H1 (cell line): ENCODE measurements around the gene HNRNPAB. TPM values are rescaled to one million over a fixed set of nuclear protein-coding genes. Genes with fewer than 3 reads are reported as not detected.
A peak's percentile ranks its signal among the peaks of the same experiment; 100 is the strongest.

Experiments
- CTCF ChIA-PET: fragments of 300-600 bp; sonication (Branson Sonifier 250); formaldehyde crosslinking; loops from one replicate; lab custom pipeline; 2021; ENCODE audit not compliant: partially characterized antibody; lab: Charles Lee
- POLR2A ChIA-PET: fragments of 300-600 bp; sonication (Branson Sonifier 250); formaldehyde crosslinking; loops from one replicate; lab custom pipeline; 2021; ENCODE audit warnings: inconsistent platforms; ENCODE audit not compliant: partially characterized antibody; lab: Charles Lee
- DNase-seq, 2 experiments: peaks; one replicate each; pipeline versions ENCODE4 v3.0.0 to v3.0.0-alpha.2; 2010 to 2022; ENCODE audit warnings: low spot score in 2 of 2, low read depth in 1 of 2, mixed read lengths in 1 of 2
- FAIRE-seq: peaks from 2 replicates; lab custom pipeline; 2011; peaks lifted over from hg19 to GRCh38; lab: Jason Lieb, UNC
- H2AFZ ChIP-seq: 2 replicates; pipeline ENCODE4 v1.8.1; 2012; ENCODE audit warnings: low read length, inconsistent platforms
- H2AK5ac ChIP-seq: 2 replicates; pipeline ENCODE4 v1.6.1; 2013; ENCODE audit warnings: low read depth, low read length
- H2BK120ac ChIP-seq: replicated peaks from 2 replicates; pipeline ENCODE3; 2013; ENCODE audit warnings: low read depth, low read length, inconsistent platforms
- H2BK12ac ChIP-seq: 2 replicates; pipeline ENCODE4 v1.6.1; 2013; ENCODE audit warnings: low read depth, low read length
- H2BK15ac ChIP-seq: 2 replicates; pipeline ENCODE4 v1.6.1; 2013; ENCODE audit warnings: low read length
- H2BK20ac ChIP-seq: 2 replicates; pipeline ENCODE4 v1.6.1; 2013; ENCODE audit warnings: low read length
- H2BK5ac ChIP-seq: 2 replicates; pipeline ENCODE4 v1.6.1; 2013; ENCODE audit warnings: low read depth, low read length
- H3K14ac ChIP-seq: 2 replicates; pipeline ENCODE4 v1.6.1; 2013; ENCODE audit warnings: inconsistent platforms; ENCODE audit not compliant: insufficient read length
- H3K18ac ChIP-seq: 2 replicates; pipeline ENCODE4 v1.6.1; 2013; ENCODE audit warnings: low read length; ENCODE audit errors: extremely low read depth
- H3K23ac ChIP-seq: 2 replicates; pipeline ENCODE4 v1.6.1; 2013; ENCODE audit warnings: inconsistent platforms; ENCODE audit not compliant: insufficient read length
- H3K23me2 ChIP-seq: 2 replicates; pipeline ENCODE4 v1.6.1; 2013; ENCODE audit warnings: low read depth, low read length
- H3K27ac ChIP-seq: 2 replicates; pipeline ENCODE4 v1.6.1; 2011; ENCODE audit warnings: low read depth, low read length, inconsistent platforms
- H3K27me3 ChIP-seq, 4 experiments: replicated peaks in 1 of 4; 1 replicate in 1 of 4; 2 replicates in 3 of 4; pipeline versions ENCODE4 v1.6.1 to v1.8.1; 2011 to 2013; ENCODE audit warnings: low read length in 3 of 4, mild to moderate bottlenecking in 3 of 4, inconsistent platforms in 2 of 4, mixed read lengths in 2 of 4, moderate library complexity in 1 of 4; ENCODE audit not compliant: control insufficient read depth in 3 of 4, insufficient read depth in 3 of 4; ENCODE audit errors: extremely low read depth in 1 of 4
- H3K36me3 ChIP-seq, 4 experiments: 2 replicates each; pipeline versions ENCODE4 v1.6.1 to v1.8.1; 2011 to 2013; ENCODE audit warnings: mild to moderate bottlenecking in 4 of 4, low read length in 3 of 4, moderate library complexity in 2 of 4, control low read depth in 1 of 4, inconsistent platforms in 1 of 4; ENCODE audit not compliant: insufficient read depth in 4 of 4, control insufficient read depth in 2 of 4
- H3K4ac ChIP-seq: replicated peaks from 2 replicates; pipeline ENCODE3; 2013; ENCODE audit warnings: low read length, low read depth, mixed read lengths, inconsistent platforms; ENCODE audit not compliant: insufficient read length
- H3K4me1 ChIP-seq, 4 experiments: replicated peaks in 1 of 4; 1 replicate in 1 of 4; 2 replicates in 3 of 4; pipeline versions ENCODE4 v1.6.1 to v1.8.1; 2011 to 2013; ENCODE audit warnings: low read length in 3 of 4, inconsistent platforms in 2 of 4, mixed read lengths in 1 of 4; ENCODE audit not compliant: insufficient read depth in 4 of 4, control insufficient read depth in 3 of 4
- H3K4me2 ChIP-seq, 2 experiments: 2 replicates each; pipeline versions ENCODE4 v1.6.1 to v1.8.1; 2011 to 2013; ENCODE audit warnings: low read depth in 2 of 2, low read length in 2 of 2, control low read depth in 1 of 2, inconsistent platforms in 1 of 2, mild to moderate bottlenecking in 1 of 2; ENCODE audit not compliant: insufficient read depth in 1 of 2
- H3K4me3 ChIP-seq, 4 experiments: fragments of 200-600, 300-600 bp in 1 of 4; sonication (generic), shearing (Covaris generic), sonication (Bioruptor Twin) in 1 of 4; 2 replicates each; pipeline versions ENCODE4 v1.5.1 to v1.8.1; 2011 to 2016; ENCODE audit warnings: low read length in 4 of 4, low read depth in 3 of 4, control low read depth in 2 of 4, inconsistent platforms in 2 of 4, mild to moderate bottlenecking in 2 of 4, mixed read lengths in 1 of 4, moderate library complexity in 1 of 4; ENCODE audit not compliant: insufficient read depth in 2 of 4; ENCODE audit errors: extremely low read depth in 1 of 4
- H3K56ac ChIP-seq: replicated peaks from 2 replicates; pipeline ENCODE3; 2013; ENCODE audit warnings: low read depth, mild to moderate bottlenecking, mixed read lengths, low read length, inconsistent platforms; ENCODE audit not compliant: insufficient read length
- H3K79me1 ChIP-seq: 2 replicates; pipeline ENCODE4 v1.6.1; 2013; ENCODE audit warnings: low read depth, low read length, control low read depth
- H3K79me2 ChIP-seq, 2 experiments: 2 replicates each; pipeline versions ENCODE4 v1.6.1 to v1.8.1; 2012 to 2013; ENCODE audit warnings: low read length in 2 of 2, mild to moderate bottlenecking in 2 of 2, inconsistent platforms in 1 of 2; ENCODE audit not compliant: insufficient read depth in 2 of 2, control insufficient read depth in 1 of 2
- H3K9ac ChIP-seq, 4 experiments: replicated peaks in 1 of 4; 1 replicate in 1 of 4; 2 replicates in 3 of 4; pipeline versions ENCODE4 v1.6.1 to v1.8.1; 2011 to 2013; ENCODE audit warnings: low read depth in 3 of 4, low read length in 3 of 4, control low read depth in 2 of 4, mild to moderate bottlenecking in 2 of 4, moderate library complexity in 2 of 4, inconsistent platforms in 1 of 4; ENCODE audit errors: extremely low read depth in 1 of 4
- H3K9me3 ChIP-seq, 2 experiments: 2 replicates each; pipeline versions ENCODE4 v1.6.1 to v1.8.1; 2012 to 2013; ENCODE audit warnings: mild to moderate bottlenecking in 2 of 2, moderate library complexity in 2 of 2, control low read depth in 1 of 2, inconsistent platforms in 1 of 2, low read depth in 1 of 2, low read length in 1 of 2, mixed read lengths in 1 of 2; ENCODE audit not compliant: insufficient read depth in 2 of 2
- H4K20me1 ChIP-seq, 2 experiments: replicated peaks in 1 of 2; 2 replicates each; pipeline versions ENCODE3 to v1.8.1; 2011 to 2013; ENCODE audit warnings: inconsistent platforms in 2 of 2, low read length in 2 of 2, mild to moderate bottlenecking in 1 of 2; ENCODE audit not compliant: insufficient read depth in 2 of 2, control insufficient read depth in 1 of 2
- H4K5ac ChIP-seq: 2 replicates; pipeline ENCODE4 v1.6.1; 2013; ENCODE audit warnings: low read length, low read depth, mixed read lengths, inconsistent platforms; ENCODE audit not compliant: insufficient read length
- H4K8ac ChIP-seq: 2 replicates; pipeline ENCODE4 v1.8.0; 2013; ENCODE audit warnings: mild to moderate bottlenecking, moderate library complexity, low read length, inconsistent platforms; ENCODE audit not compliant: insufficient read depth; ENCODE audit errors: extremely low read depth
- H4K91ac ChIP-seq: replicated peaks from 2 replicates; pipeline ENCODE3; 2013; ENCODE audit warnings: low read length, mixed read lengths, inconsistent platforms; ENCODE audit not compliant: insufficient read length
- WGBS, 2 experiments: shearing (Covaris generic) in 1 of 2; methylation state at CpG; one replicate each; pipeline versions ENCODE4 v1.1.6 to v1.1.7; 2013 to 2015; ENCODE audit warnings: low lambda C conversion rate in 2 of 2, mixed read lengths in 2 of 2, inconsistent platforms in 1 of 2, low coverage in 1 of 2, missing lambda C conversion rate in 1 of 2; ENCODE audit not compliant: insufficient replicate concordance in 2 of 2, insufficient coverage in 1 of 2, insufficient read length in 1 of 2; ENCODE audit errors: extremely low coverage in 1 of 2, missing lambda C conversion rate in 1 of 2; 5-methylcytosine and 5-hydroxymethylcytosine counted together
- polyA plus RNA-seq, 7 experiments: library from polyadenylated mRNA; depleted of rRNA in 3 of 7; stranded (reverse) in 5 of 7; unstranded in 2 of 7; fragments of >200 nt in 5 of 7; fragments of 200-250 nt in 2 of 7; gene quantifications; 1 replicate in 5 of 7; 2 replicates in 1 of 7; 4 replicates in 1 of 7; pipeline versions ENCODE4 v1.2.1 to v1.2.3, GENCODE V29; 2011 to 2013; ENCODE audit warnings: missing spikeins in 2 of 7, mixed read lengths in 2 of 7
- total RNA-seq: library from RNA; stranded (reverse); fragmentation: NEBNext Ultra II Directional; extraction: Animal tissue kit (Norgen Biotek cat#: 25700); gene quantifications from 2 replicates; pipeline ENCODE4 v1.2.1, GENCODE V29; 2021

The HNRNPAB gene
- total and polyA plus RNA-seq, 2 of the 8 experiments (the other 6 are each of a cell fraction or from before 2014, with no cell fraction given), result 373 to 563 TPM

DNA sequence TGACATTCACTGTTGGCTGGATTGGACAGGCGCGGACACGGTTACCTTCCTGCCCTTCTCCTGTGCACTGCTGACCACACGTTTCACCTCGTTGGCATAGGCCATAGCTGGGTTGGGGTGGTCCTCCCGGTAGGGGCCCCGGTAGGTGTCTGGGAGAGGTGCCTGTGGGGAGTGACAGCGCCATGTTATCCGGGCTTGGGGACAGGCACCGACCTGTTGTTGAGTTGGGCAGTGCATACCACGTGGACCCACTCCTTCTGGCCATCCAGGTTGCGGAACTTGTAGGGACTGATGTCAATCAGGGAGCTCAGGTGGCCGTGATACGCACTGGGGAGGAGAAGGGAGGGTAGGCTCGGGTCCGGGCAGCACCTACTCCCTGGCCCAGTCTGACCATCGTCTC, 20.1 kb downstream of the HNRNPAB start:
- ChIA-PET CTCF (interaction anchor here (0.7 to 1.8 kb wide), 2 partner anchors 10 to 13 kb away, joined by 3 to 7 read pairs; no protein-coding TSS in a partner anchor), POLR2A (interaction anchor here (1.8 to 21.6 kb wide), 3 partner anchors 9 to 43 kb away, joined by 9 to 507 read pairs (median 18); partner anchors contain the start of genes HNRNPAB and PHYKPL)
- Histone ChIP-seq H3K56ac (no peak overlapping the region), H2AK5ac (no peak overlapping the region), H3K4me1 (peaks cover 0 to 15% (median 9%) of the 10 kb centered on the region in 4 experiments; a peak in 6 of 7 replicates), H3K79me1 (no peaks in the 10 kb centered on the region; the same call in 1 of the 2 replicates), H4K5ac (peak overlapping the region; percentile 15), H2BK12ac (no peak overlapping the region), H2BK5ac (no peak overlapping the region; the same call in 1 of the 2 replicates), H3K27me3 (no peaks in the 10 kb centered on the region), H4K91ac (peak overlapping the region; percentile 67), H3K36me3 (peaks cover 2 to 36% (median 15%) of the 10 kb centered on the region in 4 experiments; a peak in 7 of 8 replicates), H3K4me2 (0 out of 4 replicates have a peak overlapping the region, but pooled peaks of 1 of the 2 experiments have one; percentile 7), H2AFZ (no peak overlapping the region), H2BK120ac (no peak overlapping the region), H3K23me2 (no peaks in the 10 kb centered on the region), H3K4ac (no peak overlapping the region), H3K14ac (no peak overlapping the region), H3K9ac (no peak overlapping the region), H2BK20ac (no peak overlapping the region), H4K8ac (no peak overlapping the region), H3K9me3 (no peaks in the 10 kb centered on the region), H3K79me2 (no peaks in the 10 kb centered on the region), H3K23ac (no peak overlapping the region), H2BK15ac (no peak overlapping the region), H3K18ac (no peak overlapping the region), H3K4me3 (no peak overlapping the region), H3K27ac (no peak overlapping the region), H4K20me1 (peaks cover 0 to 19% of the 10 kb centered on the region in 2 experiments)
- no peak for DNase-seq
- 91% methylated on average over 13 of the region's 17 CpGs; no CpG with 5 or more reads in 1 of the 2 experiments for WGBS, 2 experiments
- FAIRE-seq, result no peak
